Measurements from ENCODE around the gene MXI1. TPM values are rescaled to one million over a fixed set of nuclear protein-coding genes. Genes with fewer than 3 reads are reported as not detected.
"Not testable (repeated sequence)": the region's sequence is repeated elsewhere in the genome, so short reads cannot be mapped to it uniquely, and the experiment has no call there.

Gene MXI1
- total RNA-seq, 4 donors from 2014 or later, result 37.1 to 58.0 (median 47.8) TPM

DNA sequence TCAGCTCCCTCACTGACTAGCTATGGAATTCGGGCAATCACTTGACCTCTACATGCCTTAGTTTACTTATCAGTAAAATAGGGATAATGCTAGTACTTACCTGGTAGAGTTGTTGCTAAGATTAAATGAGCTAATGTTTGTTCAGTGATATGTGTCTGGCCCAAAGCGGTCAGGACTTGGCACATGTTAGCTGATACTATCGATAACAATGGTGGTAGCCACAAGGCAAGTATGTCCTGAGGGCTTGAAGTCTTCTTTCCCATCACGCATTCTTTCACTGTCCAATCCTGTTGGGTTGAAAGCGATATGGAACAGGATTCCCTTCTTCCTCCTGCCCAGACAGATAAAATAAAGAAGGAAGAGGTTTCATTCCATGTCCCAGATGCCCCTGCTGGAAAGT is 25.5 kb upstream of the MXI1 start:
- Histone ChIP-seq H3K9me3 (no peaks in the 10 kb centered on the region), H3K4me3 (no peak overlapping the region)

DNA sequence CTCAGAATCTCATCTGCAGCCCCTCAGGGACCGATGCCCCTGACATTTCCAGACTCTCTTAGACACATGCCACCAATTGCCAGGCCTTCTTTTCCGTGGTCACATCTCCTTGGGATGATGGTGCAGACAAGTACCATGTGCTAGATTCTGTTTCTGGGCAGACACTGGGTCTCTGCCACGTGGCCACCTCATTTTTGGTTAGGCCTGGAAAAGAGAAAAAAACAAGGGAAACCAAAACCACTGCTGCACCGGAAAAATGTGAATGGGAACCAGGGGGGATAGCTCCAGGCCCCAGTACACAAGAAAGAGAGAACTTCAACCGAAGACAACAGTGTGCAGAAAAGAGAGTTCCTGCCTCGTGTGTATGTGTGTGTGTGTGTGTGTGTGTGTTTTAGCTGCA is 23.0 kb upstream of the MXI1 start:
- TF ChIP-seq POLR2A (IDR thresholded peaks at IDR 0.05) (no peak), CTCF (IDR thresholded peaks at IDR 0.05) (no peak)
- DNase-seq, result no peak

More for the DNA sequence above, 25.5 kb upstream of the MXI1 start:
- Histone ChIP-seq H3K36me3 (no peaks in the 10 kb centered on the region), H3K4me1 (no peaks in the 10 kb centered on the region), H3K27me3 (no peaks in the 10 kb centered on the region), H3K27ac (no peak overlapping the region)
- TF ChIP-seq CTCF (IDR thresholded peaks at IDR 0.05), result no peak
- no peak for TF ChIP-seq POLR2A (IDR thresholded peaks at IDR 0.05)
- DNase-seq, result no peak

DNA sequence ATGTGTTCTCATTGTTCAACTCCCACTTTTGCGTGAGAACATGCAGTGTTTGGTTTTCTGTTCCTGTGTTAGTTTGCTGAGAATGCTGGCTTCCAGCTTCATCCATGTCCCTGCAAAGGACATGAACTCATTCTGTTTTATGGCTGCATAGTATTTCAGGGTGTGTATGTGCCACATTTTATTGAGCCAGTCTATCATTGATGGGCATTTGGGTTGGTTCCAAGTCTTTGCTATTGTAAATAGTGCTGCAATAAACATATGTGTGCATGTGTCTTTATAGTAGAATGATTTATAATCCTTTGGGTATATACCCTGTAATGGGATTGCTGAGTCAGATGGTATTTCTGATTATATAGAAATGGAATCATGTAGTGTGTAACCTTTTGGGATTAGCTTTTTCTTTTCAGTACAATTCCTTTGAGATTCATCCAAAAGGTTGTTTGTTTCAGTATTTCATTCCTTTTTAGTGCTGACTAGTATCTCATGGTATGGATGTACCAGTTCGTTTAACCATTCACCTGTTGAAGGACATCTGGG is 21.7 kb upstream of the MXI1 start:
- not testable (repeated sequence) for H3K36me3 ChIP-seq, H3K9me3 ChIP-seq, H3K4me1 ChIP-seq, H3K27me3 ChIP-seq, DNase-seq, H3K4me3 ChIP-seq
- peak in 1 of 2 donors; percentile 12 for TF ChIP-seq POLR2A (IDR thresholded peaks at IDR 0.05)
- peak overlapping the region in 2 of 4 donors; percentile 59 to 70 for H3K27ac ChIP-seq

More for the DNA sequence above, 23.0 kb upstream of the MXI1 start:
- no peaks in the 10 kb centered on the region for H3K27me3 ChIP-seq
- no peaks in the 10 kb centered on the region for H3K9me3 ChIP-seq
- no peaks in the 10 kb centered on the region for H3K4me1 ChIP-seq
- no peak overlapping the region for H3K4me3 ChIP-seq
- no peaks in the 10 kb centered on the region for H3K36me3 ChIP-seq
- H3K27ac ChIP-seq, result no peak overlapping the region

DNA sequence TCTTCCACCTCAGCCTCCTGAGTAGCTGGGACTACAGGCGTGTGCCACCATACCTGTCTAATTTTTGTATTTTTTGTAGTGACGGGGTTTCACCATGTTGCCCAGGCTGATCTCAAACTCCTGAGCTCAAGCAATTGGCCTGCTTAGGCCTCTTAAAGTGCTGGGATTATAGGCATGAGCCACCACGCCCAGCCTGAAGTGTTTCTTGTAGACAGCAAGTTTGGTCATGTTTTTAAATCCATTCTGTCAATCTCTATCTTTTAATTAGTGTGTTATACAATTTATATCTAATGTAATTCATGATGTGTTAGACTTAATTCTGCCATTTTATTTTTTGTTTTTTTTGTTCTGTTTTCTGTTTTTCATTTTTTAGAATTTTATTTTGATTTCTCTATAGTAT is 17.2 kb upstream of the MXI1 start:
- Histone ChIP-seq H3K27ac (no peak overlapping the region), H3K4me3 (no peak overlapping the region), H3K4me1 (no peaks in the 10 kb centered on the region), H3K9me3 (no peaks in the 10 kb centered on the region), H3K27me3 (no peaks in the 10 kb centered on the region), H3K36me3 (no peaks in the 10 kb centered on the region)
- TF ChIP-seq POLR2A (IDR thresholded peaks at IDR 0.05) (no peak), CTCF (IDR thresholded peaks at IDR 0.05) (no peak)
- no peak for DNase-seq

DNA sequence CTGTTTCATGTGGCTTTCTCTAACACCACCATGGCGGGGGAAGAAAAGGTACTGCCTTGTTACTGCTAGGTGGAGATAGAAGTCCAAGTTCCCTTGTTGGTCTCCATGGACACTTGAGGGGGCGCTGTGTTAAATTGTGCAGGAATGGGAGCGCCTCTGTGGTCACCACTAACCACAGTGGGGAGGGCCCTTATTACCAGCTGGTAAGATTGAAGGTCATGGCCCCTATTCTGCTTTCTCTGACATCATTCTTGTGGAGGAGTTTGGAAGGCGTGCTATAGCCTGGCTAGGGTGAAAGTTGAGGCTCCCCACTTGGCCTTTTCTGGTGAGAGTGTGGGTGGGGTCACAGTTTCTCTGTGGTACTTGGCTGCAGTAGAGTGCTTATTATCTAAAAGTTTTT is 14.9 kb upstream of the MXI1 start:
- Histone ChIP-seq H3K9me3 (no peaks in the 10 kb centered on the region), H3K27ac (no peak overlapping the region), H3K4me1 (no peaks in the 10 kb centered on the region), H3K27me3 (no peaks in the 10 kb centered on the region), H3K36me3 (no peaks in the 10 kb centered on the region), H3K4me3 (no peak overlapping the region)
- TF ChIP-seq POLR2A (IDR thresholded peaks at IDR 0.05) (no peak), CTCF (IDR thresholded peaks at IDR 0.05) (no peak)
- no peak for DNase-seq

DNA sequence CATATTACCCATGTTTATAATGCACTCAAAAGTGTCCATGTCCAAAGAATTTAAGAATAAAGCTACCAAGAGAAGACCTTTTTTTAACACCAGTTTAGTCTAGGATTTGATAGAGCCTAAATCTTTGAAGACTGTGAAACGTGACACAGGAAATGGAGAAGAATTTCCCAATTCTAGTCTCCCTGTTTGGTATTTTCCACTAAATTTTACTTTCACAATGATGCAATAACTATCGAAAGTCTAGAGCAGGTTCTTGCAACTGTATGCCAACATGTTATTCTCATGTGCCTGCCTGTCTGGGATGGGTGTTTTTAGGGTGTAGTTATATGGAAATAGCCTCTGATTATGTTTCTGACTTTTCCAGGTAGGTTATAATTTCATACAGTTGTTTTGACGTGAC is 6.9 kb upstream of the MXI1 start:
- no peak overlapping the region for H3K4me3 ChIP-seq
- H3K4me1 ChIP-seq, result no peaks in the 10 kb centered on the region
- TF ChIP-seq CTCF (IDR thresholded peaks at IDR 0.05), result no peak
- no peak for TF ChIP-seq POLR2A (IDR thresholded peaks at IDR 0.05)
- H3K27me3 ChIP-seq, result no peaks in the 10 kb centered on the region
- no peak overlapping the region for H3K27ac ChIP-seq
- DNase-seq, result no peak
- no peaks in the 10 kb centered on the region for H3K9me3 ChIP-seq
- no peaks in the 10 kb centered on the region for H3K36me3 ChIP-seq

- H3K27me3 ChIP-seq, H3K27ac ChIP-seq, H3K4me1 ChIP-seq, DNase-seq, H3K9me3 ChIP-seq, H3K4me3 ChIP-seq, H3K36me3 ChIP-seq: not testable (repeated sequence)
Observed at GRCh38 chr10:110201046-110201445, 6.4 kb upstream of the MXI1 start.
